HCT116 (cell line): ENCODE results near the gene VPS33B. TPM values are rescaled to one million over a fixed set of nuclear protein-coding genes. Genes with fewer than 3 reads are reported as not detected.

ENCODE experiments used
- ATAC-seq: fragments of 200-7000 bp; cut with Tn5 transposase; 2 replicates; pipeline ENCODE4 v1.9.1; 2020; ENCODE audit warnings: mild to moderate bottlenecking, moderate library complexity
- BruUV-seq: library from RNA; stranded (reverse); fragments of 400-500 nt; replicated peaks from 2 replicates; lab custom pipeline; 2021; lab: Mats Ljungman, UMichigan
- CTCF ChIA-PET: fragments of 300-600 bp; sonication (Branson Sonifier 250); formaldehyde crosslinking; loops from one replicate; lab custom pipeline; 2021; ENCODE audit warnings: antibody characterized with exemption; lab: Charles Lee
- POLR2A ChIA-PET: fragments of 300-600, 350-600 bp; sonication (Branson Sonifier 250); formaldehyde crosslinking; loops from one replicate; lab custom pipeline; 2021; ENCODE audit warnings: antibody characterized with exemption; lab: Charles Lee
- RAD21 ChIA-PET, 2 experiments: fragments of 300-600 bp; sonication (Branson Sonifier 250); formaldehyde crosslinking; loops; one replicate each; lab custom pipeline; 2023; ENCODE audit warnings: low total read pairs in 2 of 2; ENCODE audit not compliant: uncharacterized antibody in 2 of 2, unreplicated experiment in 2 of 2, low non-redundant PET in 1 of 2; lab: Charles Lee
- DNase-seq: peaks from one replicate; pipeline ENCODE4 v3.0.0-alpha.2; 2010; ENCODE audit warnings: low read depth, low spot score
- H2AFZ ChIP-seq: fragments of 200-600 bp; shearing (Covaris generic), sonication (generic); 2 replicates; pipeline ENCODE4 v1.6.1; 2017; ENCODE audit warnings: low read depth, mixed run types, mixed read lengths, antibody characterized with exemption, low read length; ENCODE audit not compliant: poor library complexity, severe bottlenecking
- H3K27ac ChIP-seq: 2 replicates; pipeline ENCODE4 v1.5.1; 2012; ENCODE audit warnings: low read depth, low read length
- H3K27me3 ChIP-seq: fragments of 200-600 bp; sonication (generic); 2 replicates; pipeline ENCODE4 v1.6.1; 2016; ENCODE audit warnings: mixed run types, low read length, mixed read lengths; ENCODE audit not compliant: insufficient read depth
- H3K36me3 ChIP-seq, 2 experiments: fragments of 200-500 bp in 1 of 2; fragments of 200-600 bp in 1 of 2; sonication (Bioruptor generic) in 1 of 2; sonication (generic) in 1 of 2; 2 replicates each; pipeline versions ENCODE4 v1.5.1 to v1.6.1; 2014 to 2016; ENCODE audit warnings: low read length in 2 of 2, inconsistent platforms in 1 of 2, mixed read lengths in 1 of 2, mixed run types in 1 of 2; ENCODE audit not compliant: insufficient read depth in 2 of 2, control insufficient read depth in 1 of 2
- H3K4me1 ChIP-seq, 2 experiments: fragments of 200-600 bp in 1 of 2; sonication (generic) in 1 of 2; 2 replicates each; pipeline versions ENCODE4 v1.5.1 to v1.6.1; 2012 to 2017; ENCODE audit warnings: low read length in 2 of 2, inconsistent platforms in 1 of 2, mild to moderate bottlenecking in 1 of 2, mixed read lengths in 1 of 2, mixed run types in 1 of 2, moderate library complexity in 1 of 2; ENCODE audit not compliant: insufficient read depth in 2 of 2, control insufficient read depth in 1 of 2
- H3K4me2 ChIP-seq: fragments of 200-600 bp; sonication (generic); 2 replicates; pipeline ENCODE4 v1.6.1; 2017; ENCODE audit warnings: mixed run types, low read length, mixed read lengths
- H3K4me3 ChIP-seq, 2 experiments: fragments of 200-600 bp in 1 of 2; sonication (generic) in 1 of 2; replicated peaks in 1 of 2; 2 replicates each; pipeline ENCODE4 v1.5.1; 2011 to 2016; ENCODE audit warnings: low read length in 2 of 2, control low read depth in 1 of 2, low read depth in 1 of 2, mild to moderate bottlenecking in 1 of 2, mixed read lengths in 1 of 2, mixed run types in 1 of 2
- H3K79me2 ChIP-seq: fragments of 200-600 bp; sonication (generic); 2 replicates; pipeline ENCODE4 v1.6.1; 2017; ENCODE audit warnings: mild to moderate bottlenecking, mixed run types, low read length, moderate library complexity, mixed read lengths; ENCODE audit not compliant: insufficient read depth
- H3K9ac ChIP-seq: fragments of 200-600 bp; sonication (generic); 2 replicates; pipeline ENCODE4 v1.6.1; 2016; ENCODE audit warnings: low read length, mixed read lengths
- H3K9me2 ChIP-seq: fragments of 200-600 bp; sonication (generic), shearing (Covaris generic); 2 replicates; pipeline ENCODE4 v1.6.1; 2017; ENCODE audit warnings: mixed run types, mild to moderate bottlenecking, moderate library complexity; ENCODE audit not compliant: insufficient read depth
- H3K9me3 ChIP-seq, 2 experiments: fragments of 200-500 bp in 1 of 2; fragments of 200-600 bp in 1 of 2; sonication (Bioruptor generic) in 1 of 2; sonication (generic) in 1 of 2; 2 replicates each; pipeline ENCODE4 v1.6.1; 2014 to 2017; ENCODE audit warnings: low read length in 2 of 2, mixed read lengths in 2 of 2, inconsistent platforms in 1 of 2, low read depth in 1 of 2, mild to moderate bottlenecking in 1 of 2, mixed run types in 1 of 2, moderate library complexity in 1 of 2; ENCODE audit not compliant: control insufficient read depth in 1 of 2, insufficient read depth in 1 of 2
- H4K20me1 ChIP-seq: fragments of 200-600 bp; sonication (generic), shearing (Covaris generic); 2 replicates; pipeline ENCODE4 v1.6.1; 2017; ENCODE audit warnings: mixed run types, mild to moderate bottlenecking, moderate library complexity; ENCODE audit not compliant: insufficient read depth
- CBX3 ChIP-seq: IDR thresholded peaks from 2 replicates; pipeline ENCODE4 v1.6.1; 2012; ENCODE audit warnings: low read depth
- ELF1 ChIP-seq: IDR thresholded peaks from 2 replicates; pipeline ENCODE4 v1.6.1; 2012; ENCODE audit warnings: low read depth, borderline replicate concordance
- EZH2phosphoT487 ChIP-seq: fragments of 200-600 bp; IDR thresholded peaks from 2 replicates; pipeline ENCODE4 v1.6.1; 2018; ENCODE audit warnings: antibody characterized with exemption, borderline replicate concordance
- JUND ChIP-seq: IDR thresholded peaks from 2 replicates; pipeline ENCODE4 v1.6.1; 2012
- POLR2AphosphoS5 ChIP-seq: IDR thresholded peaks from 2 replicates; pipeline ENCODE4 v1.6.1; 2011; ENCODE audit warnings: mild to moderate bottlenecking, low read depth, low read length, moderate library complexity
- TCF7L2 ChIP-seq: IDR thresholded peaks from 2 replicates; pipeline ENCODE4 v1.7.0; 2011; ENCODE audit warnings: borderline replicate concordance, inconsistent platforms; ENCODE audit not compliant: insufficient read depth, insufficient read length; ENCODE audit errors: extremely low read depth
- ZFX ChIP-seq: fragments of 450-650 bp; IDR thresholded peaks from 2 replicates; pipeline ENCODE4 v1.6.1; 2017
- ZNF274 ChIP-seq: fragments of 200-500 bp; sonication (Bioruptor generic); IDR thresholded peaks from 2 replicates; pipeline ENCODE4 v1.6.1; 2014; ENCODE audit warnings: mild to moderate bottlenecking, low read depth, low read length, inconsistent platforms
- intact Hi-C: fragments of 100-400 bp; cut with micrococcal nuclease; formaldehyde crosslinking; loops from 2 replicates; pipeline ENCODE4 v1.10.0; 2022
- total RNA-seq: library from RNA; stranded (reverse); gene quantifications from one replicate; pipeline ENCODE4 v1.2.1, GENCODE V29; 2021; ENCODE audit not compliant: unreplicated experiment

VPS33B gene
- total RNA-seq, 1 experiment from 2014 or later = 23.1 TPM

GRCh38 chr15:90949979-90950675 lies 72.3 kb downstream of the VPS33B start:
- no peaks in the 10 kb centered on the region for H3K27me3 ChIP-seq
- H3K79me2 ChIP-seq = no peaks in the 10 kb centered on the region
- TF ChIP-seq ELF1 (no peak), ZNF274 (no peak), ZFX (no peak), CBX3 (no peak), POLR2AphosphoS5 (no peak), TCF7L2 (no peak), EZH2phosphoT487 (no peak), JUND (no peak)
- peaks cover 5 to 23% of the 10 kb centered on the region in 2 experiments; a peak in 3 of 4 replicates for H3K4me1 ChIP-seq
- ChIA-PET CTCF (no interaction called here), POLR2A (interaction anchor here (1.5 kb wide), 1 partner anchor 15 kb away, joined by 4 read pairs; the partner anchor contains the start of gene UNC45A), RAD21 (no interaction called here)
- no peak overlapping the region for H3K9ac ChIP-seq
- no peak overlapping the region for H3K4me2 ChIP-seq
- no peaks in the 10 kb centered on the region for H4K20me1 ChIP-seq
- DNase-seq (no peak), ATAC-seq (no peak)
- intact Hi-C loops = no loop called here
- H3K9me3 ChIP-seq = no peaks in the 10 kb centered on the region
- H2AFZ ChIP-seq = no peak overlapping the region
- H3K4me3 ChIP-seq = no peak overlapping the region
- no peak overlapping the region for H3K27ac ChIP-seq
- H3K9me2 ChIP-seq = no peaks in the 10 kb centered on the region
- H3K36me3 ChIP-seq = peaks cover 22 to 40% of the 10 kb centered on the region in 2 experiments
- no TSS peak for BruUV-seq

Other genes with a start within 250 kb of the VPS33B start
- 42.0 TPM for gene FURIN, start 154.0 kb downstream of the VPS33B start, total RNA-seq
- 5.3 TPM for gene FES, start 138.1 kb downstream of the VPS33B start, total RNA-seq
- gene MAN2A2, start 119.3 kb downstream of the VPS33B start, total RNA-seq = 44.9 TPM
- gene HDDC3, start 90.0 kb downstream of the VPS33B start, total RNA-seq = 20.4 TPM
- gene UNC45A, start 87.3 kb downstream of the VPS33B start, total RNA-seq = 95.4 TPM
- gene RCCD1, start 67.7 kb downstream of the VPS33B start, total RNA-seq = 38.5 TPM
- 186 TPM for gene PRC1, start 28.1 kb downstream of the VPS33B start, total RNA-seq
- not detected for gene SV2B, start 77.7 kb upstream of the VPS33B start, total RNA-seq